Endothelial cell of hepatic sinusoid (primary cell): ENCODE data around the gene DDAH2.

Source experiments
- in situ Hi-C: cut with HindIII; loops from 2 replicates; pipeline ENCODE4 v1.10.0; 2017; ENCODE audit warnings: low sequenced_read_pairs

The DDAH2 gene

GRCh38 chr6:31762356-31762755 is 33.3 kb upstream of the DDAH2 start, which contains the start of gene SAPCD1:
Gene SAPCD1 (plus strand): TSS chr6:31762656. CDS start chr6:31763055, 399 bp downstream.
- in situ Hi-C loops: no loop called here

GRCh38 chr6:31761343-31761742 is 32.2 kb upstream of the DDAH2 start:
- in situ Hi-C loops: no loop called here

- in situ Hi-C loops: no loop called here
These were observed 31.7 kb upstream of the DDAH2 start for GRCh38 chr6:31760790-31761189.

GRCh38 chr6:31758281-31758680 is 29.2 kb upstream of the DDAH2 start:
- in situ Hi-C loops: no loop called here

GRCh38 chr6:31752739-31753319 is 23.7 kb upstream of the DDAH2 start:
- in situ Hi-C loops: no loop called here

GRCh38 chr6:31750411-31751022 is 21.4 kb upstream of the DDAH2 start:
- in situ Hi-C loops: no loop called here

- in situ Hi-C loops: no loop called here
These were observed 20.4 kb upstream of the DDAH2 start for GRCh38 chr6:31749301-31750036.

GRCh38 chr6:31744422-31744821 is 15.3 kb upstream of the DDAH2 start:
- in situ Hi-C loops: loop anchor here (5.0 kb wide), 2 partner anchors 38 to 93 kb away; no protein-coding TSS in a partner anchor

- in situ Hi-C loops: loop anchor here (5.0 kb wide), 2 partner anchors 39 to 94 kb away; no protein-coding TSS in a partner anchor
These were observed 13.8 kb upstream of the DDAH2 start for GRCh38 chr6:31742894-31743293.

- in situ Hi-C loops: loop anchor here (5.0 kb wide), 2 partner anchors 40 to 95 kb away; no protein-coding TSS in a partner anchor
These were observed 12.7 kb upstream of the DDAH2 start for GRCh38 chr6:31741815-31742214.

GRCh38 chr6:31740397-31741223 is 11.5 kb upstream of the DDAH2 start:
- in situ Hi-C loops: loop anchor here (5.0 kb wide), 2 partner anchors 42 to 97 kb away; no protein-coding TSS in a partner anchor

GRCh38 chr6:31739639-31740396 is 10.7 kb upstream of the DDAH2 start, which contains the start of gene MSH5:
Gene MSH5 (plus strand): TSS chr6:31740005. CDS start chr6:31740467, 462 bp downstream.
- in situ Hi-C loops: loop anchor here (5.0 kb wide), 2 partner anchors 42 to 97 kb away; no protein-coding TSS in a partner anchor

- in situ Hi-C loops: no loop called here
These were observed 9.2 kb upstream of the DDAH2 start for GRCh38 chr6:31737991-31738979.

GRCh38 chr6:31737315-31737990 is 8.4 kb upstream of the DDAH2 start:
- in situ Hi-C loops: no loop called here

- in situ Hi-C loops: no loop called here
These were observed 7.7 kb upstream of the DDAH2 start for GRCh38 chr6:31736768-31737314.

- in situ Hi-C loops: no loop called here
These were observed 7.1 kb upstream of the DDAH2 start, which contains the start of gene CLIC1 for GRCh38 chr6:31736021-31736767. Gene CLIC1 (minus strand): TSS chr6:31736530. CDS start chr6:31736300, 230 bp downstream.

- in situ Hi-C loops: loop anchor here (5.0 kb wide), 1 partner anchor 43 kb away; no protein-coding TSS in a partner anchor
These were observed 5.8 kb upstream of the DDAH2 start for GRCh38 chr6:31734821-31735406.
